Astrocyte of the cerebellum (primary cell): ENCODE data around the gene HLF.

Experiments
- DNase-seq: peaks from one replicate; pipeline ENCODE4 v3.0.0-alpha.2; 2011; ENCODE audit warnings: low read depth
- H3K4me3 ChIP-seq: 2 replicates; pipeline ENCODE4 v1.5.1; 2011; ENCODE audit warnings: mild to moderate bottlenecking, low read depth, low read length, moderate library complexity
- CTCF ChIP-seq: IDR thresholded peaks from 2 replicates; pipeline ENCODE4 v1.5.1; 2012; ENCODE audit warnings: low read length, low read depth, moderate library complexity, mild to moderate bottlenecking; ENCODE audit errors: missing control alignments
- in situ Hi-C: cut with HindIII; loops from 2 replicates; pipeline ENCODE4 v1.10.0; 2017; ENCODE audit warnings: low sequenced_read_pairs

HLF gene

GRCh38 chr17:55318715-55319487 is 54.1 kb downstream of the HLF start:
- no peak for DNase-seq
- no peak for TF ChIP-seq CTCF
- no peak overlapping the region for H3K4me3 ChIP-seq
- in situ Hi-C loops, result loop anchor here (25.0 kb wide), 1 partner anchor 193 kb away; the partner anchor contains the start of gene SMIM36

DNA sequence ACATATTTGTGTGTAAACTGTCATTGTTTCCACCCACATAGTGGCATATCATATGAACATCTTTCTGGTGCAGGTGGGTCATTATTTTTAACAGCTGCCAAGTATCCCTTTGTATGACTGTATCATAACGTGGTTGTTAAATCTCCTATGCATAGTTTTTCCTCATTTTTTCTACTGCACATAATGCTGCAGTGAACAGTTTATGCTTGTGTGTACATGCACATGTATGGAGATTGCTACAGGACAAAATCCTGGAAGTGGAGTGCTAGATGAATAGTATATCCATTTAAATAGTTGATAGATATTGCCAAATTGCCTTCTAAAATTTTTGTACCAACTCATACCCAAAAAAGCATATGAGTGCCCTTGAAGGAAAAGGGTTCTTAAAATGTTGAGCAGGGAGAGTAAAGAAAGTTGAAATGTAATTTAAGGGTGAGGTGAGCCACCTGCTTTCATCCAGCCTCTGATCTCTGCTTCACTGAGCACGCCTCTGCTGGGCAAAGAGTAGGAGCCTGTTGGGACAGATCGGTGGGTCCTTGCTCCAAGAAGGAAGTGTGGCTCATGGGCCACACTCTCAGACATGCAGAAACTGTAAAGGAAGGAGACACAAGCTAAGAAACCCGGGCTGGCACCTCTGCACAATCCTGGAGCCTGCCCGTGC is 55.3 kb downstream of the HLF start:
- in situ Hi-C loops, result loop anchor here (25.0 kb wide), 1 partner anchor 192 kb away; the partner anchor contains the start of gene SMIM36
- no peak overlapping the region for H3K4me3 ChIP-seq
- TF ChIP-seq CTCF, result no peak
- no peak for DNase-seq

DNA sequence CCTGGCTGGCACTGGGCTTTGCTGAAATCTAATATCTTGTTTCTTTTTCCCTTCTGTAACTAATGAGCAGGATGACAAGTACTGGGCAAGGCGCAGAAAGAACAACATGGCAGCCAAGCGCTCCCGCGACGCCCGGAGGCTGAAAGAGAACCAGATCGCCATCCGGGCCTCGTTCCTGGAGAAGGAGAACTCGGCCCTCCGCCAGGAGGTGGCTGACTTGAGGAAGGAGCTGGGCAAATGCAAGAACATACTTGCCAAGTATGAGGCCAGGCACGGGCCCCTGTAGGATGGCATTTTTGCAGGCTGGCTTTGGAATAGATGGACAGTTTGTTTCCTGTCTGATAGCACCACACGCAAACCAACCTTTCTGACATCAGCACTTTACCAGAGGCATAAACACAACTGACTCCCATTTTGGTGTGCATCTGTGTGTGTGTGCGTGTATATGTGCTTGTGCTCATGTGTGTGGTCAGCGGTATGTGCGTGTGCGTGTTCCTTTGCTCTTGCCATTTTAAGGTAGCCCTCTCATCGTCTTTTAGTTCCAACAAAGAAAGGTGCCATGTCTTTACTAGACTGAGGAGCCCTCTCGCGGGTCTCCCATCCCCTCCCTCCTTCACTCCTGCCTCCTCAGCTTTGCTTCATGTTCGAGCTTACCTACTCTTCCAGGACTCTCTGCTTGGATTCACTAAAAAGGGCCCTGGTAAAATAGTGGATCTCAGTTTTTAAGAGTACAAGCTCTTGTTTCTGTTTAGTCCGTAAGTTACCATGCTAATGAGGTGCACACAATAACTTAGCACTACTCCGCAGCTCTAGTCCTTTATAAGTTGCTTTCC is 56.0 kb downstream of the HLF start:
- TF ChIP-seq CTCF, result no peak
- no peak overlapping the region for H3K4me3 ChIP-seq
- DNase-seq, result no peak
- in situ Hi-C loops, result loop anchor here (25.0 kb wide), 1 partner anchor 191 kb away; the partner anchor contains the start of gene SMIM36

DNA sequence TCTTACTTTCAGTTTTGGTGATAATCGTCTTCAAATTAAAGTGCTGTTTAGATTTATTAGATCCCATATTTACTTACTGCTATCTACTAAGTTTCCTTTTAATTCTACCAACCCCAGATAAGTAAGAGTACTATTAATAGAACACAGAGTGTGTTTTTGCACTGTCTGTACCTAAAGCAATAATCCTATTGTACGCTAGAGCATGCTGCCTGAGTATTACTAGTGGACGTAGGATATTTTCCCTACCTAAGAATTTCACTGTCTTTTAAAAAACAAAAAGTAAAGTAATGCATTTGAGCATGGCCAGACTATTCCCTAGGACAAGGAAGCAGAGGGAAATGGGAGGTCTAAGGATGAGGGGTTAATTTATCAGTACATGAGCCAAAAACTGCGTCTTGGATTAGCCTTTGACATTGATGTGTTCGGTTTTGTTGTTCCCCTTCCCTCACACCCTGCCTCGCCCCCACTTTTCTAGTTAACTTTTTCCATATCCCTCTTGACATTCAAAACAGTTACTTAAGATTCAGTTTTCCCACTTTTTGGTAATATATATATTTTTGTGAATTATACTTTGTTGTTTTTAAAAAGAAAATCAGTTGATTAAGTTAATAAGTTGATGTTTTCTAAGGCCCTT is 56.8 kb downstream of the HLF start:
- DNase-seq, result no peak
- TF ChIP-seq CTCF, result no peak
- in situ Hi-C loops, result loop anchor here (25.0 kb wide), 1 partner anchor 191 kb away; the partner anchor contains the start of gene SMIM36
- no peak overlapping the region for H3K4me3 ChIP-seq

- DNase-seq, result no peak
- TF ChIP-seq CTCF, result no peak
- in situ Hi-C loops, result loop anchor here (25.0 kb wide), 1 partner anchor 190 kb away; the partner anchor contains the start of gene SMIM36
- no peak overlapping the region for H3K4me3 ChIP-seq
Measured at GRCh38 chr17:55322453-55322985, 57.8 kb downstream of the HLF start.
